ENCODE results near the gene SLC25A34.

DNA sequence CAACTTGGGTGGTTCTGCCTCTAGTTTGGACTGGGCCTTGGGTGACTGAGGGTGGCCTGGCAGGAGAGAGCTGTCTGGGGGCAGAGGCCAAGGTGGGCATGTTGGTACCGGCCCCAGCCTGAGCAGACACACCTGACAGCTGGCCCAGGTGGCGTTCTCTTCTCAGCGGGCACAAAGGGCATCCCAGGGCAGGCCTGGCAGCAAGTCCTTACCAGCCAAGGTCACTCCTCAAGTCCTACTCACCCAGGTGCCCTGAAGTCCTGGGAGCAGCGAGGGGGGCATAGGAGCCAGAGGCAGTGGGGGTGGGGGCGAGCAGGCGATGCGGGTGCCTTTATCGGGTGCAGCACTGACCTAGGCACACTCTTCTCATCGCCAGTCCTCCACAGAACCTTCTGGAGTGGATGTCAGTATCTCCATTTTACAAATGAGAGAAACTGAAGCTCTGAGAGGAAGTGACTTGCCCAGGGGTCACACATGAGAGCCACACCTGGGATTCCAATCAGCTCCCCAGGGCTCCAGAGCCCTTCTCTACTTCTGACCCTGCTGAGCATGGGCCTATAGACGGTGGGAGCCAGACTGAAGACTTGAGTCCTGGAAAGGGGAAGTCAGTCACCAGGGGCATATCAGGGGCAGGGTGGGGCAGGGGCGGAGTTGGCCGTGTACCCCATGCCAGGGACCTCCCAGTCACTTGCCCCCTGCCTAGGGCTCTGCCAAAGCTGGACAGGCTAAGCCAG lies 587 bp upstream of the SLC25A34 start:
- TF ChIP-seq, protein P1, sequence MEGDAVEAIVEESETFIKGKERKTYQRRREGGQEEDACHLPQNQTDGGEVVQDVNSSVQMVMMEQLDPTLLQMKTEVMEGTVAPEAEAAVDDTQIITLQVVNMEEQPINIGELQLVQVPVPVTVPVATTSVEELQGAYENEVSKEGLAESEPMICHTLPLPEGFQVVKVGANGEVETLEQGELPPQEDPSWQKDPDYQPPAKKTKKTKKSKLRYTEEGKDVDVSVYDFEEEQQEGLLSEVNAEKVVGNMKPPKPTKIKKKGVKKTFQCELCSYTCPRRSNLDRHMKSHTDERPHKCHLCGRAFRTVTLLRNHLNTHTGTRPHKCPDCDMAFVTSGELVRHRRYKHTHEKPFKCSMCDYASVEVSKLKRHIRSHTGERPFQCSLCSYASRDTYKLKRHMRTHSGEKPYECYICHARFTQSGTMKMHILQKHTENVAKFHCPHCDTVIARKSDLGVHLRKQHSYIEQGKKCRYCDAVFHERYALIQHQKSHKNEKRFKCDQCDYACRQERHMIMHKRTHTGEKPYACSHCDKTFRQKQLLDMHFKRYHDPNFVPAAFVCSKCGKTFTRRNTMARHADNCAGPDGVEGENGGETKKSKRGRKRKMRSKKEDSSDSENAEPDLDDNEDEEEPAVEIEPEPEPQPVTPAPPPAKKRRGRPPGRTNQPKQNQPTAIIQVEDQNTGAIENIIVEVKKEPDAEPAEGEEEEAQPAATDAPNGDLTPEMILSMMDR (IDR thresholded peaks at IDR 0.05; ENCODE audit: insufficient read depth, low read length) = no peak
- TF ChIP-seq POLR2AphosphoS5 (IDR thresholded peaks at IDR 0.05; ENCODE audit: low read depth) = no peak

Measured in HL-60 (cell line).